Stimulated activated CD4-positive, alpha-beta T cell treated with anti-CD3 and anti-CD28 coated beads, Interleukin-4, amount 100 ng/mL, for 4 hours (primary cell): Measurements from ENCODE around the gene AGPS.
"Not testable (repeated sequence)": the region's sequence is repeated elsewhere in the genome, so short reads cannot be mapped to it uniquely, and the experiment has no call there.

Source experiments
- DNase-seq, 2 experiments: peaks; one replicate each; pipeline ENCODE4 v3.0.0-alpha.2; 2020

The AGPS gene

GRCh38 chr2:177424120-177424519 lies 31.5 kb downstream of the AGPS start:
- not testable (repeated sequence) for DNase-seq

- DNase-seq = not testable (repeated sequence)
These were observed 32.0 kb downstream of the AGPS start for GRCh38 chr2:177424620-177425019.

GRCh38 chr2:177427316-177427715 lies 34.7 kb downstream of the AGPS start:
- DNase-seq = no peak

DNA sequence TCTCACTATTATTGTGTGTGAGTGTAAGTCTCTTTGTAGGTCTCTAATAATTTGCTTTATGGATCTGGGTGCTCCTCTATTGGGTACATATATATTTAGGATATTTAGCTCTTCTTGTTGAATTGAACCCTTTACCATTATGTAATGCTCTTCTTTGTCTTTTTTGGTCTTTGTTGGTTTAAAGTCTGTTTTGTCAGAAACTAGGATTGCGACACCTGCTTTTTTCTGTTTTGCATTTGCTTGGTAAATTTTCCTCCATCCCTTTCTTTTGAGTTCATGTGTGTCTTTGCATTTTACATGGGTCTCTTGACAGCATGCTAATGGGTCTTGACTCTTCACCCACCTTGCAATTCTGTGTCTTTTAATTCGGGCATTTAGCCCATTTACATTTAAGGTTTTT lies 35.4 kb downstream of the AGPS start:
- DNase-seq = not testable (repeated sequence)

GRCh38 chr2:177429688-177430325 lies 37.2 kb downstream of the AGPS start:
- no peak for DNase-seq

- DNase-seq = no peak
These were observed 37.8 kb downstream of the AGPS start for GRCh38 chr2:177430411-177430810.

DNA sequence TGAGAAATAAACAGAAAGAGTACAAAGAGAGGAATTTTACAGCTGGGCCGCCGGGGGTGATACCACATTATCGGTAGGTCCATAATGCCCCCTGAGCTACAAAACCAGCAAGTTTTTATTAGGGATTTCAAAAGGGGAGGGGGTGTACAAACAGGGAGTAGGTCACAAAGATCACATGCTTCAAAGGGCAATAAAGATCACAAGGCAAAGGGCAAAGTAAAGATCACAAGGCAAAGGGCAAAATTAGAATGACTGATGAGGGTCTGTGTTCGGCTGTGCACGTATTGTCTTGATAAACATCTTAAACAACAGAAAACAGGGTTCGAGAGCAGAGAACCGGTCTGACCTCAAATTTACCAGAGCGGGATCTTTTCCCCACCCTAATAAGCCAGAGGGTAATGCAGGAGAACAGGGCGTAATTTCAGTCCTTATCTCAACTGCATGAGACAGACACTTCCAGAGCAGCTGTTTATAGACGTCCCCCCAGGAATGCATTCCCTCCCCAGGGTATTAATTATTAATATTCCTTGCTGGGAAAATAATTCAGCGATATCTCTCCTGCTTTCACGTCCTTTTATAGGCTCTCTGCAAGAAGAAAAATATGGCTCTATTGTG lies 38.6 kb downstream of the AGPS start:
- not testable (repeated sequence) for DNase-seq

DNA sequence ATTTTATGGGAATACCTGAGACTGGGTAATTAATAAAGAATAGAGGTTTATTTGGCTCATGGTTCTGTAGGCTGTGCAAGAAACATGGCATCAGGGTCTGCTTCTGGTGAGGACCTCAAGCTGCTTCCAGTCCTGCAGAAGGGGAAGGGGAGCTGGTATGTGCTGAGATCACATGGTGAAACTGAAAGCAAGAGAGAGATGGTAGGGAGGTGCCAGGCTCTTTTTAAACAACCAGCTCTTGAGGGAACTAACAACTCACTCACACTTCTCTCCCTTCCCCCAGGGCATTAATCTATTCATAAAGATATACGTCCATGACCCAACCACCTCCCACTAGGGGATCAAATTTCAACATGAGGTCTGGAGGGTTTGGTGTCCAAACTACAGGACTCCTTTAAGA lies 40.1 kb downstream of the AGPS start:
- DNase-seq = no peak

DNA sequence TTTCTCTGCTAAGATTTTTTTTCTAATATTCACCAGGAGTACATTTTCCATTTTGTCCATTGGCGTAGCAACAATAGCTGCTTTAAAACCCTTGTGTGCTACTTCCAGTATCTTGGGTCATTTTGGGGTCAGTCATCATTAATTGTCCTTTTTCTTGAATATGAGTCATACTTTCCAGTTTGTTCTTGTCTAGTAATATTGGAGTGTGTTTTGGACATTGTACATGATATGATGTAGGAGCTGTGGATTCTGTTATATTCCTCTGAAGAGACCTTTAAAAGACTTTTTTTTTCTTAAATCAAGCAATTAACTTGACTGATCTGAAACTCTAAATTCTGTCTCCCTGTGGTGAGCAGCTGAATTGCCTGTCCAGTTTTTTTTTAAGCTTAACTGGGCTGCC lies 40.8 kb downstream of the AGPS start:
- DNase-seq = no peak

DNA sequence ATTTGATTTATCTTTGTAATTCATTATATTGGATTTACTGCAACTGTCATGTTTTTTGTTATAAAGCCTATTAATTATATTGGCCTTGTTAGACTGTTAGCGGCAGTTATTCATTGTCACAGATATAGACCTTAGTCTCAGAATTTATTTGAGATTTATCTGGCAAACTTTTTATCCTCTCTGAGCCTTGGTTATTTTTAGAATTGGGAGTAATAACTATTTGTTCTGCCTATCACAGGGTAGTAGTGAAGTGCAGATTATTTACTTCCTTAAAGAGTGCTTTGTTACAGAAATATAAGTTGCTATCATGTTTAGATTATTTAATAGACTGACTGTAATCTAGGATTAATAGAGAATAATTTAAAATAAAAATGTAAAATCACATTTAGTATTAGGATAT lies 41.9 kb downstream of the AGPS start:
- no peak for DNase-seq

DNA sequence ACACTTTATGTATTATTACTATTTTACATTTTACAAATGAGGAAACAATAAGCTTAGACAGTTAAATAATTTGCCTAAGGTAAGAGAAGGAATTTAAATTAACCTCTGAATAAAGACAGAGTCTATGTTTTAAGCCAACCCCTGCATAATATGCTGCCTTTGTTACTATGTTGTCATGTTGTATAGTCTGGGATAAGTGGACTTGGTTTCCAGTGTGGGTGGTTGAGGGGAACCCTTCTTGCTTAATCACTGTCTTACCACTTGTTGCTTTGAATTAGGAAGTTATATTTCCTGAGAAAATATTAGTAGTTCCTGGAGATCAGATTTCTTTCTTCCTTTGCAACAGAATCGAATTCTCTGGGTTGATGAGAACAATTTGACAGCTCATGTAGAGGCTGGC lies 52.6 kb downstream of the AGPS start:
- no peak for DNase-seq

- DNase-seq = no peak
These were observed 55.5 kb downstream of the AGPS start for GRCh38 chr2:177448031-177448430.

GRCh38 chr2:177449159-177449558 lies 56.6 kb downstream of the AGPS start:
- no peak for DNase-seq

DNA sequence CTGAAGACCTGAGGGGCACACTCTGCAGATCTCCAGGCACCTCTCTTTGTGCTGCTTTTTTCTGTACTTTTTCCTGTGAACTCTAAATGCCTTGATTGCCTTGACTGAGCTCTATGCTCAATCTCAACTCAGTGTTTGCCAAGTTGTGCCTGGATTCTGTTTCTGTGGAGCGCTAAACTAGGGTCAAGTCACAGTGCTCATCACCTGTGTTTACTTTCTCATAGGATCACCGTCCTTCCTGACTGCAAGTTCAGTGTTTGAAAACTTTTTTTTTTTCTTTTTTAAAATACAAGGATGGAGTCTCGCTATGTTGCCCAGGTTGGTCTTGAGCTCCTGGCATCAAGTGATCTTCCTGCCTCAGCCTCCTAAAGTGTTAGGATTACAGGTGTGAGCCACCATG lies 62.6 kb downstream of the AGPS start:
- no peak for DNase-seq

DNA sequence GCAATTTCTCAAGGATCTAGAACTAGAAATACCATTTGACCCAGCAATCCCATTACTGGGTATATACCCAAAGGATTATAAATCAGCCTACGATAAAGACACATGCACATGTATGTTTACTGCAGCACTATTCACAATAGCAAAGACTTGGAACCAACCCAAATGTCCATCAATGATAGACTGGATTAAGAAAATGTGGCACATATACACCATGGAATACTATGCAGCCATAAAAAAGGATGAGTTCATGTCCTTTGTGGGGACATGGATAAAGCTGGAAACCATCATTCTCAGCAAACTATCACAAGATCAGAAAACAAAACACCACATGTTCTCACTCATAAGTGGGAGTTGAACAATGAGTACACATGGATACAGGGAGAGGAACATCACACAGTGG lies 67.2 kb downstream of the AGPS start:
- not testable (repeated sequence) for DNase-seq

DNA sequence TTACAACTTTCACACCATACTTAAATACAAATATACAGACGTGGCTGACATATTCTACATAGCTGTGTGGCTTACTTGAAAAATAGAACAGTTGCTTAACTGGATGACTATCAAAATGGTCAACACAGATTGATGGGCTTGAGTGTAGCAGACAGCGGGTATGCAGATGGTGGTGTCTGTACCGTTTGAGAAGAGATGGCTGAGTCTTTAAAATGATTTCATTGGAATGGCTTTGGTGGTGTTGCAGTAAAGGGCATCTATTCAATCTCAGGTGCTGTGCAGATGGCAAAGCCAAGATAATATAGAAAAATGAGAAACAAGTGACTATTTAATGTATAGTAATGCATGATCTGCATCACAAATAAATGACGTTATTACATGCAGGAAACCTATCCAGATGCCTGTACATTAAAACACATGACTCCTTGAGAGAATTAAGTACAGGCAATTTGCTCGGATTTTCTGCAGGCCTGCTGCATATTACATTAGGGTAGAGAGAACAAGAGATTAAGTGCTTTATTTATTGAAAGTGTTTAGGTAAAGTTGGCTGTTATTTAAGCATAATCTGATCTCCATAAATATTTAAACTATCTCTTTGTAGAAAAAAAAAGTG lies 68.5 kb downstream of the AGPS start:
- DNase-seq = no peak

DNA sequence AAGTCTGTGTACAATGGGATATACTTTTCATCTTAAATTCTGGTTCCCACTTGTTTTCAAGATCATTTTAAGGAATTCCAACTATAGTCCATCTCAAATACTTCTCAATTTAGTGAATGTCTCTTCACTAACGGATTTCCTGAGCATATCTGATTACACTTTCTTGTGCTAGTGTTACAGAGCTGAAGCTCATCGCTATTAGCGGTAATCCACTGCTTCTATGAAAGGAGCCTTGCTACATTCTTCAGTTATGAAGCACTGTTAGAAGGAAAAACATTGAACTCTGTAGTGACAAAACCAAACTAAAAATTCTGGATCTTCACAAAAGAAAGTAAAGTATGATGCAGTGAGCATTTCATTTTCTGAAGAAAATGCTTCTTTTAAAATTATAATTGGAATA lies 72.0 kb downstream of the AGPS start:
- no peak for DNase-seq

DNA sequence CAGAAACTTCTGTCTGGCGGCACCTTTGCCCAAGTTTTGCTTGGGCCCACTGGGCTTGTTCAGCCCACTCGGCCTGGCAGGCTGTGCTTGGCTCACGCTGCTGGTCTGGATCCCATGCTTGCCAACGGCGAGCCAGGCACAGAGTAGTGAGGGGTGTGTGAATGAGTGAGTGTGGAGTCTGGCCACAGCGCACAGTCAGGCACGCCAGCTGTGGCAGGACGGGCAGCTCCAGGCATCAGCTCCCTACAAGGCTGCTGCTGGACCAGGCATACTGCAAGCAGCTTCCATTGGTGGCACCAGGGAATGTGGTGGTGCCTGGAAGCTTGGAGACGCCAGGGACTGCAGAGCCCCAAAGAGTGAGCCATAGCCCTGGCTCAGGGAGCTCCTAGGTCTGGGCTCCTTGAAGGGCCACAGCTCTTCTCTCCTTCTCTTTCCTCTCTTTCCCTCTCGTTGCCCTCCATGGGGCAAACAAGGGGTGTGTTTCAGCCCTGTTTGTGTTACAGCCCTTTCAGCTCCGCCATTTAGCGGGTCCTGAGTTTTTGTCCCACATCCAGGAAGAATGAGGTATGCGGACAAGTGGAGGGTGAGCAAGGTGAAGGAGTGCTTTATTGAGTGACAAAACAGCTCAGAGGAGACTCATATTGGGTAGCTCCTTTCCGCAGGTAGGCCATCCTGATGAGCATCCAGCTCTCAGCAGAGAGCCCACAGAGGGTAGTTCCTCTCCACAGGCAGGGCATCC lies 73.0 kb downstream of the AGPS start:
- DNase-seq = no peak

GRCh38 chr2:177466337-177467195 lies 74.0 kb downstream of the AGPS start:
- no peak for DNase-seq

- DNase-seq = no peak
These were observed 75.1 kb downstream of the AGPS start for GRCh38 chr2:177467646-177468045.

DNA sequence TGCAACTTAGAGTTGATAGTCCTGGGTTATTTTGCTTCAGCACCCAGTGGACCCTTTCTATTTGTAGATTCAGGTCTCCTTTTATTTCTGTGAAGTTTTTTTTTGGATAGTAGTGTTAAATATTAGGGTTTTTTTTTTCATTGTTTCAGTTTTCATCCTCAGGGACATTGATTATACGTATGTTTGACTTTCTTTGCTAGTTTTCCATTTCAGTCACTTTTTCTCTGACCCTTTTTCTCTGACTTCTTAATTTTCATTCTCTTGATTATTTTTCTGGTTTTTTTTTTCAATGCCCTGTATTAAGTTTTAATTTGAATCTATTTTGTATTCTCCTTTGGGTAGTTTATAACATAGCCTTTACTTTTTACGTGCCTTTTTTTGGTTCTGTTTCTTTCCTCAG lies 79.4 kb downstream of the AGPS start:
- DNase-seq = no peak

DNA sequence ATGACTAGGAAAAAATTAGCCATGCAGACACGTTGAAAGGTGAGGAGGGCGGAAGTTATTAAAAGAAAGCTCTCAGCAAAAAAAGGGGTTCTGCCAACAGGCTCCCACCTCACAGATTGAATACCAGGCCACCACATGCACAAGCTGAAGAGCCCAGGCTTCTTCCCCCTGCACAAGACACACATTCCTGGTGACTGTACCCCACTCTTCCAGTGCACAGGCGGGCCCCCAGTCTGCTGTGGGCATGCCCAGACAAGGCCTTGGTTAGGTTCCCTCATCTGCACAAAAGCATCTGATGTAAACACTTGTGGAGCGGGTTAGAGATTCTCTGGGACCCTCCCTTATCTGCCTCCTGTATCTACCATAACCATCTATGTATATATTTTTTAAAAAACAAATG lies 81.7 kb downstream of the AGPS start:
- DNase-seq = no peak

DNA sequence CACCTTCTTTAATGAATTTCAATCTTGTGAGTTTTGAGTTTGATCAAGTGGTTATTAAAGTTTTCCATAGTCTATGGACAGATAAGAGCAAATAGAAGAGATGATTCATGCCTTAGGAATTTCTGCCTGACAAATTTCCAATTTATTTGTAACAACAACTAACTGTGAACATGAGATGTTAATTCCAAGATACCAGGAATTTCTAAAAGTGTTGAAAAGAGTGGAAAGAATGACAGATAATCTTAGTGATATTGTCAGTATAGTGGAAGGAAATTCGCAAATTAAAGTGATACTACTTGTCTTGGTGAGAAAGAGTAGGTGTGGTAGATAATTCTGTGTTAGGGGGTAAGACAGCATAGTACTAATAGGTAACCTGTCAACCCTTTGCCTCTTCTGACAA lies 82.4 kb downstream of the AGPS start:
- no peak for DNase-seq
